Ascending aorta (tissue), 2 donors: Measurements from ENCODE around the gene EPHX1. TPM values are rescaled to one million over a fixed set of nuclear protein-coding genes. Genes with fewer than 3 reads are reported as not detected.

Source experiments
- DNase-seq, 2 donors: peaks; one replicate each; pipeline ENCODE4 v3.0.0-alpha.2; 2019; ENCODE audit warnings: low spot score in 2 of 2
- H3K27ac ChIP-seq, 2 donors: fragments of 200-600 bp; sonication (generic); one replicate each; pipeline ENCODE4 v1.5.1; 2016 to 2017; ENCODE audit warnings: mild to moderate bottlenecking in 1 of 2
- H3K27me3 ChIP-seq: fragments of 200-600 bp; sonication (generic); one replicate; pipeline ENCODE4 v1.5.1; 2017
- H3K36me3 ChIP-seq, 2 donors: fragments of 200-600 bp; sonication (generic); one replicate each; pipeline ENCODE4 v1.5.1; 2016
- H3K4me1 ChIP-seq, 2 donors: fragments of 200-600 bp; sonication (generic); one replicate each; pipeline ENCODE4 v1.5.1; 2016 to 2017; ENCODE audit warnings: mild to moderate bottlenecking in 1 of 2
- H3K4me3 ChIP-seq, 2 donors: fragments of 200-600 bp; sonication (generic); one replicate each; pipeline ENCODE4 v1.5.1; 2016 to 2017; ENCODE audit warnings: mild to moderate bottlenecking in 1 of 2
- H3K9me3 ChIP-seq, 2 donors: fragments of 200-600 bp; sonication (generic); one replicate each; pipeline ENCODE4 v1.5.1; 2016
- intact Hi-C: fragments of 100-400 bp; cut with DNase I; formaldehyde crosslinking; loops from one replicate; pipeline ENCODE4 v1.15.1; 2023
- total RNA-seq: library from RNA; depleted of rRNA; stranded (reverse); fragments of >200 nt; gene quantifications from one replicate; pipeline ENCODE4 v1.1.0, GENCODE V29; 2016
- TF ChIP-seq, protein P1 (sequence below), 3 experiments: fragments of 200-600 bp in 2 of 3; fragments of 450-650 bp in 1 of 3; sonication (generic) in 2 of 3; IDR thresholded peaks; one replicate each; pipeline ENCODE4 v1.5.1; 2016 to 2019; ENCODE audit warnings: antibody characterized with exemption in 3 of 3, mild to moderate bottlenecking in 1 of 3, moderate library complexity in 1 of 3

The EPHX1 gene
- total RNA-seq, 1 donor from 2014 or later: 127 TPM

DNA sequence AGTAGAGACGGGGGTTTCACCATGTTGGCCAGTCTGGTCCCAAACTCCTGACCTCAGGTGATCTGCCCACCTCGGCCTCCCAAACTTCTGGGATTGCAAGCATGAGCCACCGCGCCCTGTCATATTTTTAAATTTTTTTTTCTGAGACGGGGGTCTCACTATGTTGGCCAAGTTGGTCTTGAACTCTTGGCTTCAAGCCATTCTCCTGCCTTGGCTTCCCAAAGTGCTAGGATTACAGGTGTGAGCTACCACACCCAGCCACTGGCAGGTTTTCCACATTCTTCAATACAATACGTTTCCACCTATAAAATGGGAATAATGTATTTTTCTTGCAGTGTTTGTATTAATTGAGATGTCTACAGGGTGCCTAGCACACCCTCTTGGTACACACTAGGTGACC lies 82.4 kb downstream of the EPHX1 start:
- no peaks in the 10 kb centered on the region for H3K27me3 ChIP-seq
- H3K4me1 ChIP-seq: no peaks in the 10 kb centered on the region
- intact Hi-C loops: no loop called here
- H3K4me3 ChIP-seq: no peak overlapping the region
- no peak overlapping the region for H3K27ac ChIP-seq
- H3K9me3 ChIP-seq: no peaks in the 10 kb centered on the region
- DNase-seq: no peak
- no peaks in the 10 kb centered on the region for H3K36me3 ChIP-seq
- TF ChIP-seq, protein P1, sequence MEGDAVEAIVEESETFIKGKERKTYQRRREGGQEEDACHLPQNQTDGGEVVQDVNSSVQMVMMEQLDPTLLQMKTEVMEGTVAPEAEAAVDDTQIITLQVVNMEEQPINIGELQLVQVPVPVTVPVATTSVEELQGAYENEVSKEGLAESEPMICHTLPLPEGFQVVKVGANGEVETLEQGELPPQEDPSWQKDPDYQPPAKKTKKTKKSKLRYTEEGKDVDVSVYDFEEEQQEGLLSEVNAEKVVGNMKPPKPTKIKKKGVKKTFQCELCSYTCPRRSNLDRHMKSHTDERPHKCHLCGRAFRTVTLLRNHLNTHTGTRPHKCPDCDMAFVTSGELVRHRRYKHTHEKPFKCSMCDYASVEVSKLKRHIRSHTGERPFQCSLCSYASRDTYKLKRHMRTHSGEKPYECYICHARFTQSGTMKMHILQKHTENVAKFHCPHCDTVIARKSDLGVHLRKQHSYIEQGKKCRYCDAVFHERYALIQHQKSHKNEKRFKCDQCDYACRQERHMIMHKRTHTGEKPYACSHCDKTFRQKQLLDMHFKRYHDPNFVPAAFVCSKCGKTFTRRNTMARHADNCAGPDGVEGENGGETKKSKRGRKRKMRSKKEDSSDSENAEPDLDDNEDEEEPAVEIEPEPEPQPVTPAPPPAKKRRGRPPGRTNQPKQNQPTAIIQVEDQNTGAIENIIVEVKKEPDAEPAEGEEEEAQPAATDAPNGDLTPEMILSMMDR (IDR thresholded peaks at IDR 0.05): no peak

Other genes starting within 250 kb of the EPHX1 start
- 103 TPM for gene ENAH, start 157.0 kb upstream of the EPHX1 start, total RNA-seq
- gene SRP9, start 32.3 kb upstream of the EPHX1 start, total RNA-seq: 49.4 TPM
- gene TMEM63A, start 72.3 kb downstream of the EPHX1 start, total RNA-seq: 41.3 TPM
- not detected for gene LEFTY1, start 79.0 kb downstream of the EPHX1 start, total RNA-seq
- 126 TPM for gene PYCR2, start 114.1 kb downstream of the EPHX1 start, total RNA-seq
- 2.6 TPM for gene LEFTY2, start 131.1 kb downstream of the EPHX1 start, total RNA-seq
- 12.3 TPM for gene SDE2, start 189.2 kb downstream of the EPHX1 start, total RNA-seq